Measurements from ENCODE around the gene CENPC. TPM values are rescaled to one million over a fixed set of nuclear protein-coding genes. Genes with fewer than 3 reads are reported as not detected.

Gene CENPC
- 9.1 and 10.7 TPM in 2 replicates for total RNA-seq

GRCh38 chr4:67545199-67546003 is at the start of gene CENPC:
Gene CENPC (minus strand): TSS chr4:67545503. CDS start chr4:67545355, 148 bp downstream.

GRCh38 chr4:67558493-67558892 is 13.2 kb upstream of the CENPC start, which contains the start of gene STAP1:
Gene STAP1 (plus strand): TSS chr4:67558727. CDS start chr4:67558810, 83 bp downstream.

Other genes with a start within 250 kb of the CENPC start
- not detected in 2 replicates for gene STAP1, start 13.2 kb upstream of the CENPC start, total RNA-seq
- gene UBA6, start 155.7 kb upstream of the CENPC start, total RNA-seq: 60.7 and 74.7 TPM in 2 replicates
- gene GNRHR, start 208.9 kb upstream of the CENPC start, total RNA-seq: not detected in 2 replicates

Data from smooth muscle cell of bladder (primary cell).